Measurements from ENCODE around the gene ATP6V0A4. TPM values are rescaled to one million over a fixed set of nuclear protein-coding genes. Genes with fewer than 3 reads are reported as not detected.

ATP6V0A4 gene
- total RNA-seq, 2 donors from 2014 or later, result 0.29 to 0.44 TPM

DNA sequence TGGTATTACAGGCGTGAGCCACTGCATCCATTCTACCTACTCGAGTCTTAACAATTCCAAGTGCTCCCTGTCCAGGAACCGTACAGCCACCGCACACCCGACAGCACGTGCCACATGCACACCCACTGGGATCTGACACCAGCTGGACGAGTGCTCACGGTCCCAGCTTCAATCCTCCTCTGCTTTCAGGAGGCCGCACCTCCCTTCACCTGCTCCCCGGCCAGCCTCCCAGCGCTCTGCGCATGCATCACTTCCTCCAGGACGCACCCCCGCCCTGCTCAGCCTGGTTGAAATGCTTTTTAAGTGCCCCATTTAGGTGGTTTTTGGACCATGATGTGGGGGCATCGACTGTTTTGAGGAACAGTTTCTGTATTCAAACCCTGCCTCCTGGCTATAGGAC lies 47.5 kb downstream of the ATP6V0A4 start:
- Histone ChIP-seq H3K4me3 (ENCODE audit: low read length) (no peak overlapping the region), H3K27me3 (ENCODE audit: control insufficient read depth, insufficient read depth, low read length, poor library complexity, severe bottlenecking) (peaks cover 39% of the 10 kb centered on the region), H3K4me1 (ENCODE audit: control insufficient read depth, insufficient read depth, low read length) (no peaks in the 10 kb centered on the region), H3K9me3 (ENCODE audit: control insufficient read depth, low read length) (no peaks in the 10 kb centered on the region), H3K36me3 (ENCODE audit: control insufficient read depth, insufficient read depth, low read length) (no peaks in the 10 kb centered on the region), H3K27ac (ENCODE audit: low read depth, low read length) (no peak overlapping the region), H3K9ac (ENCODE audit: extremely low read depth, low read length, poor library complexity, severe bottlenecking) (no peak overlapping the region)
- no peaks in the 10 kb centered on the region for H3K9me3 Mint-ChIP-seq
- H3K4me1 Mint-ChIP-seq, result peaks cover 30% of the 10 kb centered on the region
- H3K27ac Mint-ChIP-seq, result no peak overlapping the region
- TF ChIP-seq, protein P1, sequence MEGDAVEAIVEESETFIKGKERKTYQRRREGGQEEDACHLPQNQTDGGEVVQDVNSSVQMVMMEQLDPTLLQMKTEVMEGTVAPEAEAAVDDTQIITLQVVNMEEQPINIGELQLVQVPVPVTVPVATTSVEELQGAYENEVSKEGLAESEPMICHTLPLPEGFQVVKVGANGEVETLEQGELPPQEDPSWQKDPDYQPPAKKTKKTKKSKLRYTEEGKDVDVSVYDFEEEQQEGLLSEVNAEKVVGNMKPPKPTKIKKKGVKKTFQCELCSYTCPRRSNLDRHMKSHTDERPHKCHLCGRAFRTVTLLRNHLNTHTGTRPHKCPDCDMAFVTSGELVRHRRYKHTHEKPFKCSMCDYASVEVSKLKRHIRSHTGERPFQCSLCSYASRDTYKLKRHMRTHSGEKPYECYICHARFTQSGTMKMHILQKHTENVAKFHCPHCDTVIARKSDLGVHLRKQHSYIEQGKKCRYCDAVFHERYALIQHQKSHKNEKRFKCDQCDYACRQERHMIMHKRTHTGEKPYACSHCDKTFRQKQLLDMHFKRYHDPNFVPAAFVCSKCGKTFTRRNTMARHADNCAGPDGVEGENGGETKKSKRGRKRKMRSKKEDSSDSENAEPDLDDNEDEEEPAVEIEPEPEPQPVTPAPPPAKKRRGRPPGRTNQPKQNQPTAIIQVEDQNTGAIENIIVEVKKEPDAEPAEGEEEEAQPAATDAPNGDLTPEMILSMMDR (conservative IDR thresholded peaks at IDR 0.05), result no peak
- no peaks in the 10 kb centered on the region for H3K36me3 Mint-ChIP-seq (ENCODE audit: low read depth)
- H3K4me3 Mint-ChIP-seq, result no peak overlapping the region
- no peak for DNase-seq
- WGBS, 2 experiments (ENCODE audit: insufficient coverage in 1 of 2, insufficient read length in 1 of 2), result 95 to 100% methylated on average over 11 to 15 of the region's 15 CpGs
- H3K27me3 Mint-ChIP-seq (ENCODE audit: insufficient read depth), result peaks cover 19% of the 10 kb centered on the region

DNA sequence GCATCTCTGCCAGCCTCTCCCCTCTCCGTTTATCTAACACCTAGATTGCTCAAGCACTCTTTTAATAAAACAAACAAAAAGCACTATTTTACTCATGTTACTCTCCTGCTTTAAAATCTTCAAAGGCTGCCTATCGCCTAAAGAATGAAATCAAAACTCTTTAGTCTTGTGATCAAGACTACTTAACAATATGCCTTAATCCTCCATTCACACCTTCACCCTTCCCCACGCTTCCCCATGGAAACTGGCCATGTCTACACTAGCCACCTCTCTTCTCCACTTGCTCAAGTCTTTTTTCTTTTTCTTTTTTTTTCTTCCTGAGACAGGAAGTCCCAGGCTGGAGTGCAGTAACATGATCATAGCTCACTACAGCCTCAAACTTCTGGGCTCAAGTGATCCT lies 48.0 kb downstream of the ATP6V0A4 start:
- Histone ChIP-seq H3K4me1 (ENCODE audit: control insufficient read depth, insufficient read depth, low read length) (no peaks in the 10 kb centered on the region), H3K9ac (ENCODE audit: extremely low read depth, low read length, poor library complexity, severe bottlenecking) (no peak overlapping the region), H3K36me3 (ENCODE audit: control insufficient read depth, insufficient read depth, low read length) (no peaks in the 10 kb centered on the region), H3K27ac (ENCODE audit: low read depth, low read length) (no peak overlapping the region), H3K27me3 (ENCODE audit: control insufficient read depth, insufficient read depth, low read length, poor library complexity, severe bottlenecking) (peaks cover 33% of the 10 kb centered on the region), H3K4me3 (ENCODE audit: low read length) (no peak overlapping the region), H3K9me3 (ENCODE audit: control insufficient read depth, low read length) (no peaks in the 10 kb centered on the region)
- Mint-ChIP-seq H3K36me3 (ENCODE audit: low read depth) (no peaks in the 10 kb centered on the region), H3K9me3 (no peaks in the 10 kb centered on the region), H3K4me1 (peaks cover 25% of the 10 kb centered on the region), H3K4me3 (no peak overlapping the region), H3K27me3 (ENCODE audit: insufficient read depth) (peaks cover 19% of the 10 kb centered on the region), H3K27ac (no peak overlapping the region)
- 92 to 100% methylated on average over 3 of the region's 3 CpGs for WGBS, 2 experiments (ENCODE audit: insufficient coverage in 1 of 2, insufficient read length in 1 of 2)
- TF ChIP-seq, protein P1 (conservative IDR thresholded peaks at IDR 0.05), result no peak
- no peak for DNase-seq

DNA sequence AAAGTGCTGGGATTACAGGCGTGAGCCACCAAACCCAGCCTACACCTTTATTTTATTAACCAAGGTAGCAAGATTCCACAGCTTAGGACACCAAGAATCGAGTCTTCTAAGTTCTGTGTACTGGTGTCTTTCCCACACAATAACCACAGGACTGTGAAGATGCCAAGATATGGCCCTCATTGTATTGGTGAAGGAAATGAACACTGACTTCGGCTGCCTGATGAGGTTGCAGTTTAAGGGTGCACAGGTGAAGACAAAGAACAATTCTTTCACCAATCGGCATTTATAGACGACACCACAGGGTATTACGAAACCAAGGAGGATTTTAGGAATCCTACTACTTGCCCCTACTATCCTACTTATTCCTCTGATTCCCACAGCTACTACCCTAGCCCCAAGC lies 49.3 kb downstream of the ATP6V0A4 start:
- H3K27ac ChIP-seq (ENCODE audit: low read depth, low read length), result no peak overlapping the region
- H3K36me3 ChIP-seq (ENCODE audit: control insufficient read depth, insufficient read depth, low read length), result no peaks in the 10 kb centered on the region
- Mint-ChIP-seq H3K36me3 (ENCODE audit: low read depth) (no peaks in the 10 kb centered on the region), H3K27ac (no peak overlapping the region), H3K4me3 (no peak overlapping the region), H3K9me3 (no peaks in the 10 kb centered on the region), H3K4me1 (peaks cover 24% of the 10 kb centered on the region), H3K27me3 (ENCODE audit: insufficient read depth) (peaks cover 16% of the 10 kb centered on the region)
- TF ChIP-seq, protein P1 (conservative IDR thresholded peaks at IDR 0.05), result no peak
- WGBS, 2 experiments (ENCODE audit: insufficient coverage in 1 of 2, insufficient read length in 1 of 2), result 91 to 100% methylated on average over 5 to 6 of the region's 6 CpGs
- no peak for DNase-seq
- H3K4me3 ChIP-seq (ENCODE audit: low read length), result no peak overlapping the region
- H3K9ac ChIP-seq (ENCODE audit: extremely low read depth, low read length, poor library complexity, severe bottlenecking), result no peak overlapping the region
- H3K27me3 ChIP-seq (ENCODE audit: control insufficient read depth, insufficient read depth, low read length, poor library complexity, severe bottlenecking), result peaks cover 31% of the 10 kb centered on the region
- H3K4me1 ChIP-seq (ENCODE audit: control insufficient read depth, insufficient read depth, low read length), result no peaks in the 10 kb centered on the region
- no peaks in the 10 kb centered on the region for H3K9me3 ChIP-seq (ENCODE audit: control insufficient read depth, low read length)
